Measurements from ENCODE around the gene TNRC6C. TPM values are rescaled to one million over a fixed set of nuclear protein-coding genes. Genes with fewer than 3 reads are reported as not detected.
"Not testable (repeated sequence)": the region's sequence is repeated elsewhere in the genome, so short reads cannot be mapped to it uniquely, and the experiment has no call there.

The TNRC6C gene
- total RNA-seq, 1 donor from 2014 or later = 25.8 TPM

DNA sequence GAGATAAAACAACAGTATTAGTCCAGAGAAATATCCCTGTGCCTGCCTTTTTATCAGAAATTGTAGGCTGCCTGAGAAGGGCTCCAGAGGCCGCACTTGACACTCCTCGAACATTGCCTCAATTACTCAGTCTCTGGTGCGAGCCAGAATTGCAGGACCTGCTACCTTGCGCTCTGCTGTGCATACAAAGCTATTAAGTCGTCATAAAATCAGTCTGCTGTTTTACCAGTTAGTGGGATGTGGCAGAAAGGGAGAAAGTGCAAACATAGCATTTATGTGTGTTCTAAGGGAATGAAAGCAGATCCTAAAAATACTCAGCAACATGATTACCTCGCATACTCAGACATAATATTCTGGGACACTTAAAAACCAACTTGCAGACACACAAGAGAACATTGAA is 99.5 kb downstream of the TNRC6C start:
- Histone ChIP-seq H3K27me3 (no peaks in the 10 kb centered on the region), H3K36me3 (peaks cover 3 to 13% of the 10 kb centered on the region in 2 donors), H3K27ac (peak overlapping the region in 1 of 2 donors; percentile 27), H3K4me1 (peaks cover 3 to 8% of the 10 kb centered on the region in 2 donors), H3K4me3 (no peak overlapping the region), H3K9me3 (no peaks in the 10 kb centered on the region)
- TF ChIP-seq, protein P1, sequence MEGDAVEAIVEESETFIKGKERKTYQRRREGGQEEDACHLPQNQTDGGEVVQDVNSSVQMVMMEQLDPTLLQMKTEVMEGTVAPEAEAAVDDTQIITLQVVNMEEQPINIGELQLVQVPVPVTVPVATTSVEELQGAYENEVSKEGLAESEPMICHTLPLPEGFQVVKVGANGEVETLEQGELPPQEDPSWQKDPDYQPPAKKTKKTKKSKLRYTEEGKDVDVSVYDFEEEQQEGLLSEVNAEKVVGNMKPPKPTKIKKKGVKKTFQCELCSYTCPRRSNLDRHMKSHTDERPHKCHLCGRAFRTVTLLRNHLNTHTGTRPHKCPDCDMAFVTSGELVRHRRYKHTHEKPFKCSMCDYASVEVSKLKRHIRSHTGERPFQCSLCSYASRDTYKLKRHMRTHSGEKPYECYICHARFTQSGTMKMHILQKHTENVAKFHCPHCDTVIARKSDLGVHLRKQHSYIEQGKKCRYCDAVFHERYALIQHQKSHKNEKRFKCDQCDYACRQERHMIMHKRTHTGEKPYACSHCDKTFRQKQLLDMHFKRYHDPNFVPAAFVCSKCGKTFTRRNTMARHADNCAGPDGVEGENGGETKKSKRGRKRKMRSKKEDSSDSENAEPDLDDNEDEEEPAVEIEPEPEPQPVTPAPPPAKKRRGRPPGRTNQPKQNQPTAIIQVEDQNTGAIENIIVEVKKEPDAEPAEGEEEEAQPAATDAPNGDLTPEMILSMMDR (IDR thresholded peaks at IDR 0.05) = no peak
- no peak for DNase-seq (ENCODE audit: low spot score in 2 of 2)
- intact Hi-C loops (cut with DNase I) = loop anchor here (5.0 kb wide), 1 partner anchor 36 kb away; no protein-coding TSS in a partner anchor

DNA sequence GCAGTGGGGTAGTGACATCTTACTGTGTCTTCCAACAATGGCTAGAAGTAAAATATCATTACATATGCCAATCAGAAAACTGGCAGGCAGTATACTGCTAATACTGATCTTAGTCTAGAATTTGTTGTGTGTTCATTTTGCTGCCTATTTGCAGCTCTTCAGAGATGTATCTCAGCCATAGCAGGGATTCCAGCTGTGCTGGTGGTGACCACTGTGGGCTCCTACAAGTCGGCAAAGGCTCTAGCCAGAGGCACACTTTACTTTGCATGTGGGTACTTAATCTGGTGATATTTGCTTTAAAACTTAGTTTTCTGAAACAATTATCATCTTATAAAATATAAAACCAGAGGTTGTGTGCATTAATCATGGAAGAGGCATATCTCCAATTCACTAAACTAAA is 100.1 kb downstream of the TNRC6C start:
- no peak overlapping the region for H3K27ac ChIP-seq
- peaks cover 3 to 8% of the 10 kb centered on the region in 2 donors for H3K4me1 ChIP-seq
- DNase-seq (ENCODE audit: low spot score in 2 of 2) = no peak
- TF ChIP-seq, protein P1 (IDR thresholded peaks at IDR 0.05) = no peak
- no peaks in the 10 kb centered on the region for H3K9me3 ChIP-seq
- no peak overlapping the region for H3K4me3 ChIP-seq
- H3K27me3 ChIP-seq = no peaks in the 10 kb centered on the region
- intact Hi-C loops (cut with DNase I) = loop anchor here (5.0 kb wide), 1 partner anchor 36 kb away; no protein-coding TSS in a partner anchor
- H3K36me3 ChIP-seq = peaks cover 0 to 10% of the 10 kb centered on the region in 2 donors

DNA sequence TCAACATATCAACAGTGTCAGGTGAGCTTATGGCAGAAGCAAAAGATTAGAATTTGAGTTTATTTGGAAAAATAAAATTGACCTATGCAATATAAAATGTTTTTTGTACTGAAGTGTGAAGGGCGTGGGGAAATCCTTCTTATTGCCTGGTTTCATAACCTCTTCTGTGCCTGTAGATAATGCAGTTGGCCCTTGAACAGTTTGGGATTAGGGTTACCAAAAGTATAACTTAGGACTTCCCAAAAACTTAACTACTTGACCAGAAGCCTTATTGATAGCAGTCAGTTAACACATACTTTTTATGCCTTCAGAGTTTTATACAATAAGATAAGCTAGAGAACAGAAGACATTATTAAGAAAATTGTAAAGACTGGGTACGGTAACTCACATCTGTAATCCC is 104.1 kb downstream of the TNRC6C start:
- no peaks in the 10 kb centered on the region for H3K27me3 ChIP-seq
- H3K4me3 ChIP-seq = no peak overlapping the region
- TF ChIP-seq, protein P1 (IDR thresholded peaks at IDR 0.05) = no peak
- H3K36me3 ChIP-seq = peaks cover 8 to 28% of the 10 kb centered on the region in 2 donors
- no peak for DNase-seq (ENCODE audit: low spot score in 2 of 2)
- peaks cover 3 to 8% of the 10 kb centered on the region in 2 donors for H3K4me1 ChIP-seq
- no peak overlapping the region for H3K27ac ChIP-seq
- H3K9me3 ChIP-seq = no peaks in the 10 kb centered on the region
- intact Hi-C loops (cut with DNase I) = no loop called here

DNA sequence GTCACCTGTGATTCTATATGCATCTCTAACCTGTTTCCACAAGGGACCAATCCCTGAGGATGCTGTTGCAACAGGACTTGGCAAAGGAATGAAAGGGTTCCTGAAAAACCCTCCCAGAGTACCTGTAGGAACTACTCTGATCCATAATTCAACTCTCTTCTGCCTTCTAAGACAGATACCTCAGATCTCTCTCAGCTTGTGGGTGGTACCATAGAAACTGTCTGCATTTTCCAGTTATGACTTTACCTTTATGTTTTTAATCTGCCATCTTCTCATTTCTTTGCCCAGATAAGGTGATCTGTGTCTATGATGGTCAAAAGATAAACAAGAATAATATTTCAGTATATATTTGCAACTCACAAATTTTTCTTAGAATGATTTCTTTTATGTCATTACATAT is 105.0 kb downstream of the TNRC6C start:
- no peak overlapping the region for H3K4me3 ChIP-seq
- DNase-seq (ENCODE audit: low spot score in 2 of 2) = no peak
- intact Hi-C loops (cut with DNase I) = no loop called here

DNA sequence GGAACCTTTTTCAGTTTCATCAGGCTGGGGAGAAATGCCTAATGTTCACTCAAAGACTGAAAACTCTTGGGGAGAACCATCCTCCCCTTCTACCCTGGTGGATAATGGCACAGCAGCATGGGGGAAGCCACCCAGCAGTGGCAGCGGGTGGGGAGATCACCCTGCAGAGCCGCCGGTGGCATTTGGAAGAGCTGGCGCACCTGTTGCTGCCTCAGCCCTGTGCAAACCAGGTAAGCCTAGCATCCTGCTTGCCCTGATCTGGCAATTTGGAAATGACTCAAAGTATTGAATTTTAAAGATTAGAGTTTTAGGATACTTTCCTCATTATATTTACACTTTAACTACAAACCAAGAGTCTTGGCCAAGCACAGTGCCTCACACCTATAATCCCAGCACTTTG is 106.2 kb downstream of the TNRC6C start:
- Histone ChIP-seq H3K27me3 (no peaks in the 10 kb centered on the region), H3K9me3 (no peaks in the 10 kb centered on the region), H3K4me3 (no peak overlapping the region), H3K27ac (no peak overlapping the region), H3K36me3 (peaks cover 19 to 49% of the 10 kb centered on the region in 2 donors), H3K4me1 (no peaks in the 10 kb centered on the region)
- TF ChIP-seq, protein P1 (IDR thresholded peaks at IDR 0.05) = no peak
- intact Hi-C loops (cut with DNase I) = no loop called here
- no peak for DNase-seq (ENCODE audit: low spot score in 2 of 2)

More for the DNA sequence above, 105.0 kb downstream of the TNRC6C start:
- Histone ChIP-seq H3K27me3 (no peaks in the 10 kb centered on the region), H3K27ac (no peak overlapping the region), H3K9me3 (no peaks in the 10 kb centered on the region), H3K4me1 (peaks cover 3% of the 10 kb centered on the region in 2 donors), H3K36me3 (peaks cover 16 to 37% of the 10 kb centered on the region in 2 donors)
- TF ChIP-seq, protein P1 (IDR thresholded peaks at IDR 0.05) = no peak

DNA sequence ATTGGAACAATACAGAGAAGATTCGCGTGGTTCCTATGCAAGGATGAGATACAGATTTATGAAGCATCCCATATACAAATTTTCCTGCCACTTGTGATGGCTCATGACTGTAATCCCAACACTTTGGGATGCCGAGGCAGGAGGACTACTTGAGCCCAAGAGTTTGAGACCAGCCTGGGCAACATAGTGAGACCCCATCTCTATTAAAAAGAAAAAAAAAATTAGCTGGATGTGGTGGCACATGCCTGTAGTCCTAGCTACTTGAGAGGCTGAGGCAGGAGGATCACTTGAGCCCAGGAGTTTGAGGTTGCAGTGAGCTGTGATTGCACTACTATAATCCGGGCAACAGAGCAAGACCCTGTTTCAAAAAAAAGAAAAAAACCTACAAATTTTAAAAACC is 108.5 kb downstream of the TNRC6C start:
- H3K4me1 ChIP-seq; intact Hi-C loops (cut with DNase I); H3K4me3 ChIP-seq; H3K9me3 ChIP-seq; H3K27me3 ChIP-seq; DNase-seq (ENCODE audit: low spot score in 2 of 2); H3K27ac ChIP-seq: not testable (repeated sequence)
- H3K36me3 ChIP-seq = peaks cover 28 to 69% of the 10 kb centered on the region in 2 donors
